Epithelial cell of proximal tubule (primary cell): Measurements from ENCODE around the gene BCDIN3D. TPM values are rescaled to one million over a fixed set of nuclear protein-coding genes. Genes with fewer than 3 reads are reported as not detected.
"Not testable (repeated sequence)": the region's sequence is repeated elsewhere in the genome, so short reads cannot be mapped to it uniquely, and the experiment has no call there.

Experiments used
- DNase-seq: peaks from one replicate; pipeline ENCODE4 v3.0.0-alpha.2; 2011; ENCODE audit warnings: low read depth
- H3K4me3 ChIP-seq: 2 replicates; pipeline ENCODE4 v1.5.1; 2011; ENCODE audit warnings: low read depth, mild to moderate bottlenecking, low read length
- CTCF ChIP-seq: conservative IDR thresholded peaks from 2 replicates; pipeline ENCODE4 v1.5.1; 2012; ENCODE audit warnings: low read depth, mild to moderate bottlenecking, low read length
- total RNA-seq: library from RNA; depleted of rRNA; stranded (reverse); fragments of >200 nt; gene quantifications from 2 replicates; pipeline ENCODE4 v1.2.3, GENCODE V29; 2015

BCDIN3D gene
- total RNA-seq, 1 donor from 2014 or later, result 7.1 TPM

DNA sequence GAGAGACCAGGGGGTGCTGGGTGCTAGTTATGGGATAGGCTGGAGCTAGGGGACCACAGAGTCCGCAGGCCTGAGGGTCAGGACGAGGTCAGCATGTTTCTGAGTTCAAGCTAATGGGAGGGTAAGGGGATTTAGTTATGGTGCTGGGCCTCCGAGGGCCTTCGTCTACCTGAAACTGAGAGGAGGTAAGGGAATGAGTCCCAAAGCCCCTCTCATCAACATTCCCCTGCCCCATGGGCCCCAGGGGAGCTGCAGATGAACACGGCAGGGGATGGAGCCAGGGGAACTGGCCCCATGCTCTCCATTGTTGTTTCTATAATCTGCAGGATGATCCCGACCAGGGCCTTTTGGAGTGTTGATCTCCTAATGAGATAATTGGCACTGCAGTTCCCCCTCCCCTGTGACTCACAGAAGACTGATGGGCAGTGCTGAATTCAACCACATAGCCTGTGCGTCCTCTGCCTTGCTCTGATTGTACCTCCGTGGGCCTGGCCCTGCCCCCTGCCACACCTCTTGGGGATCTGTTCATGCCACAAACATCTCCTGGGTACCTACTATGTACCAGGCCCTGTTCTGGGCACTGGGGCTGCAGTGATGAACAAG, 39.4 kb upstream of the BCDIN3D start:
- no peak for DNase-seq
- TF ChIP-seq CTCF, result no peak
- no peak overlapping the region for H3K4me3 ChIP-seq

DNA sequence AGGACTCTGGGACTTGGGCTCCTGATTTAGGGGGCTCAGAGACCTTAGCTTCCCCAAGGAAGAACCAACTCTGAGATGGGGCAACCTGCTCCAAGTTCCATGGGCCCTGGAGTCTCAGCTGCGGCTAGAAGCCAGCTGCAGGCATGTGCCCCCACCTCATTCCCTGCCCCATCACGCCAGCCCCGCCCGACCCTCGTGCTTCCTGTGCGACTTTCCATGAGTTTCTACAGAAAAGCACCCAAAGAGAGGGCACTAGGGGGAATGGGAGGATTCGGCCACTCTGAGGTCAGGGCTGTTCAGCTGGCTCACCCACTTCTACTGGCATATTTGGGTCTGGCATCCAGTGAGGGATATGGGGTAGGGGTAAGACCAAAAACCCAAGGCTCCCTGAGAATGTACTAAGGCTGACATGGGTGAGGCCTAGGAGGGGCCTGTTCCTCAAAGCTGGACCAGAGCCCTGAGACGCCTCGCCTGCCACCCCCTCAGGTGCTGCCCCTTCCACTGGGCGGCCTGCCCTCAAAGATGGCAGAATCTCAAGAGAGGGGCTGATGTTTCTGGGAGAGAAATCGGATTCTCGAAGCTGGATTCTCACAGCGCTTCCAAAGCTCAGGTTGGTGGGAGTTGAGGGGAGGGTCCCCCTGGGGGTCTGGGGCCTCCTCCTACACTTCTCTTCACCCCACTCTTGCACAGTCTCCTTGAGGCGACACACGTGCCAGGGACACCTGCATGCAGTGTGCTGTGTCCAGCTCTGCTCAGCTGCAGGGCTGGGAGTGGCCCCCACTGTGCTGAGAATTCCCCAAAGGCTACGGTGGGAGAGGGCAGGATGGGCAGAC, 38.7 kb upstream of the BCDIN3D start:
- TF ChIP-seq CTCF, result no peak
- H3K4me3 ChIP-seq, result no peak overlapping the region
- DNase-seq, result no peak

- no peak for DNase-seq
- H3K4me3 ChIP-seq, result no peak overlapping the region
- TF ChIP-seq CTCF, result no peak
Observed at GRCh38 chr12:49880756-49881414, 38.0 kb upstream of the BCDIN3D start.

- not testable (repeated sequence) for DNase-seq, H3K4me3 ChIP-seq
Observed at GRCh38 chr12:49879065-49879464, 36.2 kb upstream of the BCDIN3D start.

DNA sequence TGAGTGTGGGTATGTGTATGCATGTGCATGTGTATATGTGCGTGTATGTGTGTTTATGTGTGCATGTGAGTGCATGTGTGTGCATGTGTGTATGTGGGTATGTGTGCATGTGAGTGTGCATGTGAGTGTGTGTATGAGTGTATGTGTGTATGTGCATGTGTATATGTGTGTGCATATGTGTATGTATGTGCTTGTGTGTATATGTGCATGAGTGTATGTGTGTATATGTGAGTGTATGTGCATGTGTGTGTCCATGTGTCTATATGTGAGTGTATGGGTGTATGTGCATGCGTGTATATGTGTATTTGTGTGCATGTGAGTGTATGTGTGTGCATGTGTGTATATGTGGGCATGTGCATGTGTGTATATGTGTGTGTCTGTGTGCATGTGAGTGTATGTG, 35.1 kb upstream of the BCDIN3D start:
- no peak for DNase-seq
- no peak overlapping the region for H3K4me3 ChIP-seq
- TF ChIP-seq CTCF, result no peak

GRCh38 chr12:49877066-49877465, 34.2 kb upstream of the BCDIN3D start:
- DNase-seq, result no peak
- no peak overlapping the region for H3K4me3 ChIP-seq
- TF ChIP-seq CTCF, result no peak

DNA sequence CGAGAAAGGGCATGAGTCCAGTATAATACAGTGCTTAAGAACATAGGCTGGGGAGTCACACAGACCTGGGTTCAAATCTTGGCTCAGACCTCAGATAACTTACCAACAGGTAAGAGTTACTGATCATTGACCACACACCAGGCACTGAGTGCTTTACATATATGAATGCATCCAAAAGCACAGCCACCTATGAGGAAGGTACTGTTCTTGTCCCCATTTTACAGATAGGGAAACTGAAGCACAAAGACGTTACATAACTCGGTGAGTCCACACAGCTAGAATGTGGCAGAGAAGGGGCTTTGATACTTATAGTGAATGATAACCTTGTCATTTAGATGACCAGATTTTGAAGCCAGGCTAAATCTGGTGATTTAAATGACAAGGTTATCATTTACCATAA, 33.2 kb upstream of the BCDIN3D start:
- no peak for TF ChIP-seq CTCF
- no peak for DNase-seq
- H3K4me3 ChIP-seq, result no peak overlapping the region
